Brain microvascular endothelial cell (primary cell): Measurements from ENCODE around the gene ATP8A2.

Source experiments
- DNase-seq: peaks from one replicate; pipeline ENCODE4 v3.0.0-alpha.2; 2020
- H3K27ac ChIP-seq: fragments of 250-450 bp; sonication (Bioruptor Pico); 2 replicates; pipeline ENCODE4 v1.5.1; 2020; ENCODE audit warnings: mild to moderate bottlenecking, moderate library complexity
- H3K27me3 ChIP-seq: fragments of 250-450 bp; sonication (Bioruptor Pico); replicated peaks from 2 replicates; pipeline ENCODE4 v1.5.1; 2020; ENCODE audit warnings: mild to moderate bottlenecking
- H3K36me3 ChIP-seq: fragments of 250-450 bp; sonication (Bioruptor Pico); replicated peaks from 2 replicates; pipeline ENCODE4 v1.5.1; 2020; ENCODE audit warnings: mild to moderate bottlenecking
- H3K4me3 ChIP-seq: 2 replicates; pipeline ENCODE4 v1.5.1; 2011; ENCODE audit warnings: low read depth, mild to moderate bottlenecking, control low read depth, low read length, moderate library complexity
- CTCF ChIP-seq: IDR thresholded peaks from 2 replicates; pipeline ENCODE4 v1.5.1; 2011; ENCODE audit warnings: low read depth, mild to moderate bottlenecking, moderate library complexity, low read length, control low read depth, inconsistent platforms; ENCODE audit errors: missing control alignments
- in situ Hi-C: cut with HindIII; loops from 2 replicates; pipeline ENCODE4 v1.10.0; 2017; ENCODE audit warnings: low sequenced_read_pairs, low pct_ligation_motif_present

The ATP8A2 gene

DNA sequence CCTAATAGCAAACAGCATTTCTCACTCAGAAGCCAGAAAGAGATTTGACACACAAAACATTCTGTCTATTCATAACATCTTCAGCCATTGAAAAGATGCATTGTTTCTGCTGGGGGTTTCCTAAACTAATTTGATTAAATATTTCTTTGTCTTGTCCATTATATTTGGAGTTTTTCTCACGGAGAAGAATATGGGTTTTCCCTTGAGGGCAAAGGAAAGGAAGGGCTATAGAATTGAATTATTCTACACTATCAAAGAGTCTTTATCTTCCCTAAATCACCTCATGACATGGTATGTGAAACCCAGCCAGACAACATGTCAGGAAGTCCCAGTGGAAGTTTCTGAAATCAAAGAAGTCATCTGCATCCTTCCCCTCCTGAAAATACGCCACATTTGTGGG lies 493.6 kb downstream of the ATP8A2 start:
- Histone ChIP-seq H3K27ac (no peak overlapping the region), H3K4me3 (no peak overlapping the region), H3K27me3 (no peaks in the 10 kb centered on the region), H3K36me3 (no peaks in the 10 kb centered on the region)
- in situ Hi-C loops, result no loop called here
- no peak for TF ChIP-seq CTCF
- no peak for DNase-seq

- Histone ChIP-seq H3K4me3 (no peak overlapping the region), H3K27ac (no peak overlapping the region), H3K27me3 (no peaks in the 10 kb centered on the region), H3K36me3 (no peaks in the 10 kb centered on the region)
- in situ Hi-C loops, result no loop called here
- no peak for DNase-seq
- TF ChIP-seq CTCF, result no peak
Observed at GRCh38 chr13:25867038-25867437, 495.3 kb downstream of the ATP8A2 start.

- no peaks in the 10 kb centered on the region for H3K36me3 ChIP-seq
- DNase-seq, result no peak
- no peak for TF ChIP-seq CTCF
- no peak overlapping the region for H3K27ac ChIP-seq
- H3K27me3 ChIP-seq, result no peaks in the 10 kb centered on the region
- H3K4me3 ChIP-seq, result no peak overlapping the region
- in situ Hi-C loops, result no loop called here
Observed at GRCh38 chr13:25868490-25868889, 496.7 kb downstream of the ATP8A2 start.

DNA sequence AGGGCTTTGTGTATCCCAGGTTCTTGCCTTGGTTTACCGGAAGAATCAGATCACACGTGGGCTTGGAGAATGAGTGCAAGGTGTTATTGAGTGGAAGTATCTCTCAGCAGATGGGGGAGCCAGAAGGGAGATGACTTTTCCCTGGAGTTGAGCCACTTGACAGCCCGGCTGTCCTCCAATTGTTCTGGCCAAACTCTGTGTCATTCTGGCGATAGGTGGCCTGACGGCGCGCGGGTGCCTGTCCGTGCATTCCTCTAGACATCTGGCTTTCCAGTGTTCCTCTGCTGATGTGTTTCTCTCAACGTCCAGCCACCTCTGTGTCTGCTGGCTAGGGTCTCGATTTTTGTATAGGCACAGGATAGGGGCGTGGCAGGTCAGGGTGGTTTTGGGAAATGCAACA lies 498.2 kb downstream of the ATP8A2 start:
- in situ Hi-C loops, result no loop called here
- no peaks in the 10 kb centered on the region for H3K36me3 ChIP-seq
- no peaks in the 10 kb centered on the region for H3K27me3 ChIP-seq
- no peak overlapping the region for H3K4me3 ChIP-seq
- TF ChIP-seq CTCF, result no peak
- H3K27ac ChIP-seq, result no peak overlapping the region
- DNase-seq, result no peak

DNA sequence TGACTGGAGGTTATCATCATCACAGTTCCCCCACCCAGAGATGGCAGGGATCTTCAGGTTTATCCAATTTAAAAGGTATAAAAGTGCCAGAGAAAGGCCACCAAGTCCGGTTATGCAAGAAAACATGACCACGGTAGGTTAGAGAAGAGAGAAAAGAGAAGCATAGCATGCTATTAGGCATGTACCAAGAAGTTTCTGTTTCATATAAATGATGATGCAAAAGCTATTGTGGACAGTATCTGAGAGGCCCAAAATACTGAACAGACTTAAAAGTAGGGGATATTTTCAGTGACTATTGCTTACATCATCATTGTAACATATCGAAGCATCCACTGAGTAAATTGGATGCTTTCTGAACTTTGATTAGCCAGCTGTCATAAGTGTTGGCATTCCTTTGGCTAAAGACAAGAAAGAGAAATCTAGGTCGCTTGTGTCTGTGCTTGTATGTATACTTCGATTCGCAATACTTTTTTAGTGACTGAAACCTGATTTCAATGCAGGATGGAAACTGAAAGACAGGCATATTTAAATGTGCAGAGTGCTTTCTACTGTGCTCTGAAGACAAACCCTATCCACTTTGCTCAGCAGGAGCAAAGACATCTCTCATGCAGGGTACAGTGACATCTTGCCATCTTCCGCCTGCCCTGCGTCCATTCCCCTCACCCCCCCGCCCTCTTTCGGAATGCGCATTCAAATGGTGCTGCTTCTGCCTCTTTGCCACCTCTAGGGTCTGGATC lies 499.8 kb downstream of the ATP8A2 start:
- DNase-seq, result no peak
- Histone ChIP-seq H3K36me3 (no peaks in the 10 kb centered on the region), H3K4me3 (no peak overlapping the region), H3K27me3 (no peaks in the 10 kb centered on the region), H3K27ac (no peak overlapping the region)
- TF ChIP-seq CTCF, result no peak
- in situ Hi-C loops, result no loop called here
